ENCODE data around the gene EIPR1. TPM values are rescaled to one million over a fixed set of nuclear protein-coding genes. Genes with fewer than 3 reads are reported as not detected.

EIPR1 gene
- total RNA-seq, 2 donors from 2014 or later: 13.5 TPM

DNA sequence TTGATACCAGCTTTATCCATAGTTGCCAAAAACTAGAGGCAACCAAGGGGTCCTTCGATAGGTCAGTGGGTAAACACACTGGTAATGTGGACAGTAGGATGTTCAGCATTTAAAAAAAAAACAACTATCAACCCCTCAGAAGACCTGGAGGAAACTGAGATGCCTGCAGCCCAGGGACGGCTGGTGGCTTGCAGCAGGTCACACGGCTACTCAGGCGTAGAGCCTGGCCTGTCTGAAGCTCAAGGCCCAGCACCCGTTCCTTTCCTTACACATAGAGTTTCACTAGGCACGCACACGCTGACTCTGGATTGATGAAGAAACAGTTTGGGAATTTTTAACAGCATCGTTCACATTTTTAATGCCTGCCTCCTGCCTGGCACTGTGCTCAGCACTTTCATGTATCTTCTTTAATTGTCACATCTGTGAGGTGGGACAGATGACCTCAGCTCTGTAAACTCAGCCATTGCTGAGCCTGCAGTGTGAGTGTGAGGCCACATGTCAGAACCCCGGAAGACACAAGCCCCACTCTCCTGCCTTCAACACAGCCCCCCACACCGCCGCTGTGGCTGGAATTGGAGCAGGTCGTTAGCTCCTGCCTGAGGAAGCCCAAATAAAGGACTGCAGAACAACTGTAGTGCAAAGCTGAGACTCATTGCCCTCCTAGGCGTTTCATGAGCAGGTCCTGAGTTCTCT, 42.6 kb upstream of the EIPR1 start:
- DNase-seq: no peak
- intact Hi-C loops (cut with DNase I): loop anchor here (10.0 kb wide), 1 partner anchor 235 kb away; the partner anchor contains the start of gene ALLC
- H3K36me3 ChIP-seq (replicated peaks in 1 of 2; ENCODE audit: insufficient read depth in 1 of 2, low read depth in 2 of 2): peaks cover 7 to 8% of the 10 kb centered on the region in 2 donors

DNA sequence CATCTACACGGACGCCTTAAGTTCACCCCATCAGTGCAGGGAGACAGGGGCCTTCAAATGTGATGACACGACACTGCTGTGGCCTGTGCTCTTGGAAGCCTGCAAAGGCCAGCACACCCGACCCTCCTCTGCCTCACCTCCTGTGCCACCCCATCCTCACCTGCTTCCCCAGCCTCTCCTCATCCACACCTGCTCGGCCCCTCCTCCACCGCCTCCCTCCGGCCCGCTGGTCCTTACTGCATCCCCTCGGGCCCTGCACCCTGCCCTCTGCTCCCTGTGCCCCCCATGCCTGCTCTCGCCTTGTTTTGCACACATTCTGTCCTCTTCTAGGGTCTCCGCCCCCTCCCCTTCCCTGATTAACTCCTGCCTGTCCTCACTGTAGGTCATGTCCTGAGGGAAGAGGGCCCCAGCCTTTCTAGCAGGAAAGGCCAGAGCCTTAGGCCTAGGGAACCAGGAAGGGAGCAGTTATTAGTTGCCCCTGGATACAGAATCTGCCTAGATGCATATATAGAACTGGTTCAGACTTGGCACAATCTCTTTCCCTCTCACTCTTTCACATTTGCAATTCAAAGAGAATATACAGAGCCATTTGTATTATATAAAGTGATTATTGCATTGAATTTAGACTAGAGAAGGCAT, 41.3 kb upstream of the EIPR1 start:
- Histone ChIP-seq H3K4me1 (no peaks in the 10 kb centered on the region), H3K9me3 (no peaks in the 10 kb centered on the region), H3K27me3 (no peaks in the 10 kb centered on the region), H3K36me3 (replicated peaks in 1 of 2; ENCODE audit: insufficient read depth in 1 of 2, low read depth in 2 of 2) (peaks cover 0 to 3% of the 10 kb centered on the region in 2 donors), H3K4me3 (no peak overlapping the region), H3K27ac (no peak overlapping the region)
- no peak for TF ChIP-seq POLR2A (IDR thresholded peaks at IDR 0.05)
- TF ChIP-seq, protein P1, sequence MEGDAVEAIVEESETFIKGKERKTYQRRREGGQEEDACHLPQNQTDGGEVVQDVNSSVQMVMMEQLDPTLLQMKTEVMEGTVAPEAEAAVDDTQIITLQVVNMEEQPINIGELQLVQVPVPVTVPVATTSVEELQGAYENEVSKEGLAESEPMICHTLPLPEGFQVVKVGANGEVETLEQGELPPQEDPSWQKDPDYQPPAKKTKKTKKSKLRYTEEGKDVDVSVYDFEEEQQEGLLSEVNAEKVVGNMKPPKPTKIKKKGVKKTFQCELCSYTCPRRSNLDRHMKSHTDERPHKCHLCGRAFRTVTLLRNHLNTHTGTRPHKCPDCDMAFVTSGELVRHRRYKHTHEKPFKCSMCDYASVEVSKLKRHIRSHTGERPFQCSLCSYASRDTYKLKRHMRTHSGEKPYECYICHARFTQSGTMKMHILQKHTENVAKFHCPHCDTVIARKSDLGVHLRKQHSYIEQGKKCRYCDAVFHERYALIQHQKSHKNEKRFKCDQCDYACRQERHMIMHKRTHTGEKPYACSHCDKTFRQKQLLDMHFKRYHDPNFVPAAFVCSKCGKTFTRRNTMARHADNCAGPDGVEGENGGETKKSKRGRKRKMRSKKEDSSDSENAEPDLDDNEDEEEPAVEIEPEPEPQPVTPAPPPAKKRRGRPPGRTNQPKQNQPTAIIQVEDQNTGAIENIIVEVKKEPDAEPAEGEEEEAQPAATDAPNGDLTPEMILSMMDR (IDR thresholded peaks at IDR 0.05): no peak
- ATAC-seq (no peak), DNase-seq (no peak)
- intact Hi-C loops (cut with DNase I): no loop called here
- 81 to 85% methylated on average over 11 of the region's 11 CpGs for WGBS, 2 donors

More for the DNA sequence above, 42.6 kb upstream of the EIPR1 start:
- Histone ChIP-seq H3K9me3 (no peaks in the 10 kb centered on the region), H3K4me1 (no peaks in the 10 kb centered on the region), H3K27me3 (no peaks in the 10 kb centered on the region), H3K4me3 (no peak overlapping the region), H3K27ac (no peak overlapping the region)
- TF ChIP-seq, protein P1 (IDR thresholded peaks at IDR 0.05): no peak
- no peak for TF ChIP-seq POLR2A (IDR thresholded peaks at IDR 0.05)
- WGBS, 2 donors: 81 to 90% methylated on average over 13 of the region's 13 CpGs
- ATAC-seq: no peak

DNA sequence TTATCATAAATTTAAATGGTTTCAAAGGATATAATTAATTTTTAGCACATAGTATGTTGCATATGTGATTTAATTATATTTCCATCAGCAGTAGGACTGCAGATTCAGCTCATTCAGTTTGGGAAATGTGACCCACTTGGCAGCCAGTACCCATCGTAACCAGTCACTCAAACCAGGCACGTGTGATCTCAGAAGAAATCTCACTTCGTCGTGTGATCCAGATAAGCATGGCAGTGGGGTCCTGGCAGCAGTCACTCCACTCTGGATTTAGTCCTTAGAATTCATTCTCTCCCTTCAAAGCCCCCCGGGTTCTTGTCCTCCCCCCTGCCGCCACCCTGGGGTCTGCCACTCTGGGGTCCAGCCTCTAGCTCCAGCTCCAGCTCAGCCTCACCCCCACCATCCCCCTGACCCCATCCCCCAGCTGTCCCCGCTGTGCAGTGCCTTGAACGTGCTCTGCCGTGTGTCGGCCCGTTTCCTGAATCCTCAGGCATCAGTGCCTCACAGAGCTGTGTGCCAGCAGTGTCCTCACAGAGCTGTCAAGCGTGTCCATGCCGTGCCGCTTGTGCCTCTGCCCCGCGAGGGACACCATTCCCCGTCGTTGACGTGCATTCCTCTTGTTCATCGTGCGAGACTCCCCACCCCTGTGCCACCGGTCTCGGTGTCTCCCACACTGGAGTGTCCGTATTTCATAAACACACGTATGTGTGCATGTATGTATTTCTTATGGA, 36.7 kb upstream of the EIPR1 start:
- Histone ChIP-seq H3K4me3 (no peak overlapping the region), H3K27ac (no peak overlapping the region), H3K4me1 (no peaks in the 10 kb centered on the region), H3K9me3 (no peaks in the 10 kb centered on the region), H3K36me3 (replicated peaks in 1 of 2; ENCODE audit: insufficient read depth in 1 of 2, low read depth in 2 of 2) (peaks cover 0 to 3% of the 10 kb centered on the region in 2 donors), H3K27me3 (no peaks in the 10 kb centered on the region)
- DNase-seq (no peak), ATAC-seq (no peak)
- intact Hi-C loops (cut with DNase I): no loop called here
- 93 to 94% methylated on average over 25 of the region's 25 CpGs for WGBS, 2 donors
- TF ChIP-seq POLR2A (IDR thresholded peaks at IDR 0.05): no peak
- TF ChIP-seq, protein P1 (IDR thresholded peaks at IDR 0.05): no peak

DNA sequence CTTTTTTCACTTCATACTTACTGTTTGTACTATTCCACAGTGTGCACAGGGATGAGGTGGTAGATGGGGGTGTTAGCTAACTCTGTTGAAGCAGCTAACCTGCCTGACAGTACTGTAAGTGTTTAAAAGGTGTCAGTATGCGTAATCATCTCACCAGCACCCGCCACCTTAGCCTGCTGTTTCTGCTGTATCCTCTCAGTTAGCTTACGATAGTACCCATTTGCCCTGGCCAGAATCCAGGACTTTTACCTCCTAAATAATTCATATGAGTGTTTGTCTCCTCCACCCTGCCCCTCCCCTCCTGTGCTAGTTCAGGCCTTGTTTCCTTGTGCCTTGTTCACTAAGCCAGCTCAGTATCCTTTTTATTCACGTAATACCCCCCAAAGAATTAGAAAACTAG, 36.1 kb upstream of the EIPR1 start:
- Histone ChIP-seq H3K9me3 (no peaks in the 10 kb centered on the region), H3K4me1 (no peaks in the 10 kb centered on the region), H3K27ac (no peak overlapping the region), H3K36me3 (replicated peaks in 1 of 2; ENCODE audit: insufficient read depth in 1 of 2, low read depth in 2 of 2) (peaks cover 0 to 3% of the 10 kb centered on the region in 2 donors), H3K27me3 (no peaks in the 10 kb centered on the region), H3K4me3 (no peak overlapping the region)
- DNase-seq: no peak
- WGBS, 2 donors: 90 to 95% methylated on average over 4 of the region's 4 CpGs
- no peak for TF ChIP-seq POLR2A (IDR thresholded peaks at IDR 0.05)
- TF ChIP-seq, protein P1 (IDR thresholded peaks at IDR 0.05): no peak
- ATAC-seq: no peak
- intact Hi-C loops (cut with DNase I): no loop called here
